Suprapubic skin (tissue), 3 donors: ENCODE data around the gene DCAF10.

Source experiments
- CTCF ChIP-seq, 2 donors: fragments of 200-600 bp in 1 of 2; fragments of 450-650 bp in 1 of 2; sonication (generic) in 1 of 2; IDR thresholded peaks; one replicate each; pipeline ENCODE4 v1.5.1; 2016 to 2019; ENCODE audit warnings: antibody characterized with exemption in 2 of 2, mild to moderate bottlenecking in 1 of 2, moderate library complexity in 1 of 2
- EP300 ChIP-seq: sonication (generic); formaldehyde crosslinking; IDR thresholded peaks from one replicate; pipeline ENCODE4 v1.6.1; 2017; ENCODE audit warnings: antibody characterized with exemption
- POLR2A ChIP-seq, 2 donors: fragments of 450-650 bp; IDR thresholded peaks; one replicate each; pipeline ENCODE4 v1.6.1; 2017; ENCODE audit warnings: antibody characterized with exemption in 2 of 2, mild to moderate bottlenecking in 2 of 2, moderate library complexity in 2 of 2

DNA sequence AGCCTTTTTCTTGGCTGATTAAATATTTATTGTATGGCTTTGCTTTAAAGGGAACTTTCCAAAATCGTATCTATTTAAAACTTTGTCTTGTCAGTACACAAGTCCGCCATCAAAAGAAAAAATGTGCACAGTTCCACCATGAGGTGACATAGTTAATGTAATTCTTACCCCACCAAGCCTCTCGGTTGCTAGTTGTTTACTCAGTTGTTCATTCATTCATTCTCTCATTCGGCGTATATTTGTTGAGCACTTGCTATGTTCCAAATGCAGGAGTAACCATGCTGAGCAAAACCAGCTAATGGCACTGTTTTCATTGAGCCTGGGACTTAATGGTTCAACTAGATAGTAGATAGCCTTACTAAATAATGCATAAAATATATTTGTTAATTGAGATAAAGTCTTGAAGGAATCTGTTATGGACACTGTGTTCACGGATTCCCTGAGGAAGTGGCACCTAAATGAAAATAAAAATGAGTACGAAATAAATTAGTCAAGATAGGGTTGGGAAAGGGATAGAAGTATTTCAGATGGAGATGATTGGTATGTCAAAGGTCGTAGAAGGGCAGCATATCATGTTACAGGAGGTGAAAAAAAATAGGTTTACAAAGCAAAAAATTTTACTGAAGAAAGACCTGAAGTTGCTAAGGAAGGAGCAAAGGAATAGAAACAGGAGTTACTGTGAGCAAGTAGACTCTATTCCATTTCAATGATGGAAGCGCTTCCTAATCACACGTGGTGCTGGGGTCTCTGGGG, 1.5 kb downstream of the DCAF10 start:
- TF ChIP-seq CTCF (IDR thresholded peaks at IDR 0.05) (no peak), POLR2A (IDR thresholded peaks at IDR 0.05) (no peak), EP300 (no peak)
